DMS53 (cell line): Measurements from ENCODE around the gene ST8SIA4.

Experiments used
- DNase-seq: peaks from one replicate; lab custom pipeline; 2025; lab: John Stamatoyannopoulos, UW

Gene ST8SIA4

GRCh38 chr5:100780376-100780870 lies 122.7 kb downstream of the ST8SIA4 start:
- DNase-seq: no peak

GRCh38 chr5:100779669-100780375 lies 123.3 kb downstream of the ST8SIA4 start:
- DNase-seq: no peak

- DNase-seq: peak; percentile 39
These were observed 125.3 kb downstream of the ST8SIA4 start for GRCh38 chr5:100777680-100778300.

DNA sequence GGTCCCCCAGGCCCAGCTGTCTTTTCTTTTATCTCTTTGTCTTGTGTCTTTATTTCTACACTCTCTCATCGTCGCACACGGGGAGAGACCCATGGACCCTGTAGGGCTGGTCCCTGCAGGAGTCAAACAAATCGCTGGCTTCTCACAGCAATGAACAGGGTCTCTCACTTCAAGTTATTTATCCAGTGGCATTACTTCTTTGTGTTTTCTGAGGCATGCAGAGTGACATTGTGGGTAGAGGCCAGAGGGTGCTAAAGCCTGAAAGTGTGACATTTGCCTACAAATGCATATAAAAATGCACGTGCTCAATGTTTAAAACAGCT lies 127.6 kb downstream of the ST8SIA4 start:
- DNase-seq: no peak

- no peak for DNase-seq
These were observed 130.5 kb downstream of the ST8SIA4 start for GRCh38 chr5:100772548-100772947.

GRCh38 chr5:100772006-100772405 lies 131.1 kb downstream of the ST8SIA4 start:
- no peak for DNase-seq

GRCh38 chr5:100771181-100771580 lies 131.9 kb downstream of the ST8SIA4 start:
- no peak for DNase-seq

DNA sequence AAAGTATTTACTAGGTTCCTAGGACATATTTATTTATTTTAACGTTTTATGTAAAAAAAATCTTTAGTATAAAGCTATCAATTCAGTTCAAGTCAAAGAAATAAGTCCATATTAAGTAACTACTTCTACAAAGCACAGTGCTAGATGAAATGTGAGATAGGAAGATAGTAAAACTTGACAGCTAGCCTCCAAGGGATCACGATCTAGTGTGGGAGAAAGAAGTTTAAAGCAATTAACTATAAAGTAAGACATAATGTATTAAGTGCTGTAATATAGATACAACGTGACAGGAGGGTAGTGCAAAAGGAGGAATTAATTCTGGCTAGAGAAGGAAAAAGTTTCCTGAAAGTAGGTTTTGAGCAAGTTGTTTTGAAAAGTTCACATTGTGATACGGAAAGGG lies 134.9 kb downstream of the ST8SIA4 start:
- DNase-seq: no peak

DNA sequence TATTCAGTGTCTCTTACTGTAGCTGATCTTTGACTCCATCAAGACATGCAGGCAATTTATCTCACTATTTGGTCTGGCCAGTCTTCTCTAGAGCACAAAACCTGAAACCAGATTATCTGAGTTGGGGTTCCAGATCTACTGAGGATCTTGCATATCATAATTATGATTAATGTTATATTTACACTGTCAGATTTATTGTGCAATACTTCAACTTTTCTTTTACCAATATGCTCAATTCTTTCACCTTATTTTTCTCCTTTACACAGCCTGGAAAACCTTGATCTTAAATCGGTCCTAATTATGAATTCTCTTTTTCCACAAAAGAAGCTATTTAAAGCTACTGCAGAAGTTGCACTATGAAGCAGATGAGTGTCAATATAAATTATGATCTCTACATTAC lies 140.1 kb downstream of the ST8SIA4 start:
- no peak for DNase-seq

GRCh38 chr5:100762108-100762507 lies 141.0 kb downstream of the ST8SIA4 start:
- no peak for DNase-seq

GRCh38 chr5:100761192-100761591 lies 141.9 kb downstream of the ST8SIA4 start:
- DNase-seq: peak; percentile 4

GRCh38 chr5:100760688-100761087 lies 142.4 kb downstream of the ST8SIA4 start:
- no peak for DNase-seq

- peak; percentile 62 for DNase-seq
These were observed 144.3 kb downstream of the ST8SIA4 start for GRCh38 chr5:100758780-100759179.

DNA sequence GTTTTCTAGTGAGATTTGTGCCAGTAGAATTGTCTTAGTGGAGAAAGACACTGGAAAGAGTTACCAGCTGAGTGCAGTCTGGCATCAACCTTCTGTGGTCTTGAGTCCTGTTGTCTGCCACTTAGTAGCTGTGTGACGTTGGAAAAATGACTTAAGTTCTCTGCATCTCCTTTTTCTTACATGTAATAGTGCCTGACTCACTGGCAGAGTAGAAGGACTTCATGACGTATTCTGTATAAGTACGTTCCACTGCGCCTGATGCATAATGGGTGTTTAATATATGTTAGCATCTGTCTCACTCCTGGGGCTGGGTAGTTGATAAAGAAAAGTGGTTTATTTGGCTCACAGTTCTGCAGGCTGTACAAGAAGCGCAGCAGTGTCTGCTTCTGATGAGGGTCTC lies 144.8 kb downstream of the ST8SIA4 start:
- no peak for DNase-seq

- no peak for DNase-seq
These were observed 145.5 kb downstream of the ST8SIA4 start for GRCh38 chr5:100757618-100758017.
